ENCODE results near the gene PTPN1.

DNA sequence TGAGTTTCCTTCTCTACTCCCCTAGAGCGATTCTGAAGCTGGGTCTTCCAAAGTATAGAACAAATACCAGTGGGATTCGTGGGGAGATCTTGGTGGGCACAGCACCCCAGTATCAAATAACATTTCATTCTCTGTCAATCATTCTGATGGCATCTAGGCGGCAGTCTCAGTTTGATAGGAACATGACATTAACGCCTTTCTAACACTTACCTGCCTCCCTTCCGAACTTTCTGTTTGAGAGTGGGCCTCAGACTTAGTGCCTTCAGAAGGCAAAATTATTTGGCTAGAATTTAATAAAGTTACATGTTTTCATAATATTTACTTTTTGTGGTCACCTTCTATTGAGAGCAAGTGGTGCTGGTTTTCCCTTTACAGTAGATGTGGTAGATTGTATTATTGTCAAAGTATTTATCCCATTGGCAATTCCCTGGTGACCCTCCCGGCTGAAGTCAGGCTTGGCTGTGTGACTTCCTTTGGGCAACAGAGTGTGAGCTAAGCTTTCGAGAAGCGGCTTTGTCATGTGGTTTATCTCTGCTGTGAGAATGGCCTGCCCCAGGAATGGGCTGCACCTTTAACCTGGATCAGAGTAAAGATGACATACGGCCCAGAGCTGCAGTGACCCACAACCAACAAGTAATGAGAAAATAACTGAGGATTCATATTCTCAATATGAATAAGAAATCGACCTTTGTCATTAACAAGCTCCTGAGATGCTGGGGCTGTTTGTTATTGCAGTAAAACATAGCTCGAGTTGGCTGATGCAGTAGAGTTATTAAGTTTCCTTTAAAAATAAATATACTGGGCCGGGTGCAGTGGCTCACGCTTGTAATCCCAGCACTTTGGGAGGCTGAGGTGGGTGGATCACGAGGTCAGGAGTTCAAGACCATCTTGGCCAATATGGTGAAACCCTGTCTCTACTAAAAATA lies 45.2 kb upstream of the PTPN1 start:
- TF ChIP-seq, protein P1, sequence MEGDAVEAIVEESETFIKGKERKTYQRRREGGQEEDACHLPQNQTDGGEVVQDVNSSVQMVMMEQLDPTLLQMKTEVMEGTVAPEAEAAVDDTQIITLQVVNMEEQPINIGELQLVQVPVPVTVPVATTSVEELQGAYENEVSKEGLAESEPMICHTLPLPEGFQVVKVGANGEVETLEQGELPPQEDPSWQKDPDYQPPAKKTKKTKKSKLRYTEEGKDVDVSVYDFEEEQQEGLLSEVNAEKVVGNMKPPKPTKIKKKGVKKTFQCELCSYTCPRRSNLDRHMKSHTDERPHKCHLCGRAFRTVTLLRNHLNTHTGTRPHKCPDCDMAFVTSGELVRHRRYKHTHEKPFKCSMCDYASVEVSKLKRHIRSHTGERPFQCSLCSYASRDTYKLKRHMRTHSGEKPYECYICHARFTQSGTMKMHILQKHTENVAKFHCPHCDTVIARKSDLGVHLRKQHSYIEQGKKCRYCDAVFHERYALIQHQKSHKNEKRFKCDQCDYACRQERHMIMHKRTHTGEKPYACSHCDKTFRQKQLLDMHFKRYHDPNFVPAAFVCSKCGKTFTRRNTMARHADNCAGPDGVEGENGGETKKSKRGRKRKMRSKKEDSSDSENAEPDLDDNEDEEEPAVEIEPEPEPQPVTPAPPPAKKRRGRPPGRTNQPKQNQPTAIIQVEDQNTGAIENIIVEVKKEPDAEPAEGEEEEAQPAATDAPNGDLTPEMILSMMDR (conservative IDR thresholded peaks at IDR 0.05; ENCODE audit: low read length) = no peak
- TF ChIP-seq EZH2phosphoT487 (IDR thresholded peaks at IDR 0.05; ENCODE audit: borderline replicate concordance) = no peak
